Left hindlimb (tissue), 1 donor: ENCODE results near the gene RAB1B.

ENCODE experiments used
- DNase-seq: peaks from one replicate; pipeline ENCODE4 v3.0.0-alpha.2; 2018

The RAB1B gene

GRCh38 chr11:66268244-66268951 is at the start of gene RAB1B:
TSS of gene RAB1B (plus strand) at chr11:66268639. CDS start at chr11:66268680, 41 bp downstream.
- DNase-seq, result peak; percentile 100

- DNase-seq, result no peak
Measured at GRCh38 chr11:66218846-66219620, 49.4 kb upstream of the RAB1B start.

- no peak for DNase-seq
Measured at GRCh38 chr11:66219846-66220565, 48.4 kb upstream of the RAB1B start.

- no peak for DNase-seq
Measured at GRCh38 chr11:66220566-66220935, 47.9 kb upstream of the RAB1B start.

GRCh38 chr11:66221012-66221411 is 47.4 kb upstream of the RAB1B start:
- no peak for DNase-seq

- DNase-seq, result no peak
Measured at GRCh38 chr11:66221726-66222236, 46.7 kb upstream of the RAB1B start.

GRCh38 chr11:66222358-66223149 is 45.9 kb upstream of the RAB1B start:
- peak; percentile 85 for DNase-seq

- DNase-seq, result no peak
Measured at GRCh38 chr11:66224226-66224855, 44.1 kb upstream of the RAB1B start.

GRCh38 chr11:66225066-66225465 is 43.4 kb upstream of the RAB1B start:
- no peak for DNase-seq

- DNase-seq, result no peak
Measured at GRCh38 chr11:66226101-66226500, 42.3 kb upstream of the RAB1B start.

- no peak for DNase-seq
Measured at GRCh38 chr11:66227700-66228099, 40.7 kb upstream of the RAB1B start.

GRCh38 chr11:66228521-66228920 is 39.9 kb upstream of the RAB1B start:
- DNase-seq, result no peak

GRCh38 chr11:66230156-66230555 is 38.3 kb upstream of the RAB1B start:
- DNase-seq, result no peak

GRCh38 chr11:66230978-66231377 is 37.5 kb upstream of the RAB1B start:
- no peak for DNase-seq

GRCh38 chr11:66231561-66231960 is 36.9 kb upstream of the RAB1B start:
- DNase-seq, result no peak

GRCh38 chr11:66232769-66233168 is 35.7 kb upstream of the RAB1B start:
- no peak for DNase-seq

GRCh38 chr11:66233301-66233700 is 35.1 kb upstream of the RAB1B start:
- DNase-seq, result no peak

- DNase-seq, result no peak
Measured at GRCh38 chr11:66235141-66235540, 33.3 kb upstream of the RAB1B start.

GRCh38 chr11:66237867-66238266 is 30.6 kb upstream of the RAB1B start:
- no peak for DNase-seq

GRCh38 chr11:66238786-66239413 is 29.5 kb upstream of the RAB1B start:
- no peak for DNase-seq

- no peak for DNase-seq
Measured at GRCh38 chr11:66239511-66239910, 28.9 kb upstream of the RAB1B start.
